Neural cell (in vitro differentiated cells): Measurements from ENCODE around the gene CD70. TPM values are rescaled to one million over a fixed set of nuclear protein-coding genes. Genes with fewer than 3 reads are reported as not detected.
"Not testable (repeated sequence)": the region's sequence is repeated elsewhere in the genome, so short reads cannot be mapped to it uniquely, and the experiment has no call there.

Source experiments
- H2AFZ ChIP-seq: fragments of 200-600, 300-800 bp; sonication (generic), shearing (Covaris generic); 2 replicates; pipeline ENCODE4 v1.6.0; 2014; ENCODE audit warnings: low read depth, mild to moderate bottlenecking, antibody characterized with exemption, low read length, moderate library complexity
- H3F3A ChIP-seq: fragments of 200-600 bp; shearing (Covaris generic); 2 replicates; pipeline ENCODE4 v1.6.1; 2016; ENCODE audit warnings: mild to moderate bottlenecking, moderate library complexity, mixed read lengths, antibody characterized with exemption, low read length; ENCODE audit not compliant: insufficient read depth, poor library complexity, severe bottlenecking
- H3K27ac ChIP-seq: fragments of 200-600, 300-800 bp; sonication (generic), shearing (Covaris generic); 2 replicates; pipeline ENCODE4 v1.5.1; 2014; ENCODE audit warnings: mild to moderate bottlenecking, low read length, moderate library complexity
- H3K27me3 ChIP-seq: fragments of 300-800, 200-600 bp; sonication (generic), shearing (Covaris generic); 2 replicates; pipeline ENCODE4 v1.6.0; 2014; ENCODE audit warnings: mild to moderate bottlenecking, low read depth, low read length, moderate library complexity; ENCODE audit not compliant: insufficient read depth
- H3K36me3 ChIP-seq: fragments of 300-800, 200-600 bp; sonication (generic), shearing (Covaris generic); 2 replicates; pipeline ENCODE4 v1.5.1; 2014; ENCODE audit warnings: mild to moderate bottlenecking, antibody characterized with exemption, low read length, moderate library complexity; ENCODE audit not compliant: insufficient read depth
- H3K4me2 ChIP-seq: fragments of 300-800, 200-600 bp; sonication (generic), shearing (Covaris generic); 2 replicates; pipeline ENCODE4 v1.6.0; 2014; ENCODE audit warnings: mild to moderate bottlenecking, low read length
- H3K4me3 ChIP-seq: fragments of 300-800, 200-600 bp; sonication (generic), shearing (Covaris generic); 2 replicates; pipeline ENCODE4 v1.5.1; 2014; ENCODE audit warnings: mild to moderate bottlenecking, low read length, moderate library complexity
- H3K79me2 ChIP-seq: fragments of 200-600 bp; shearing (Covaris generic); replicated peaks from 2 replicates; pipeline ENCODE4 v1.6.0; 2014; ENCODE audit warnings: mild to moderate bottlenecking, low read length, moderate library complexity; ENCODE audit not compliant: insufficient read depth
- H3K9ac ChIP-seq: fragments of 300-800, 200-600 bp; sonication (generic), shearing (Covaris generic); 2 replicates; pipeline ENCODE4 v1.6.1; 2016; ENCODE audit warnings: mild to moderate bottlenecking, low read length, mixed read lengths
- H3K9me2 ChIP-seq: fragments of 200-600 bp; shearing (Covaris generic); 2 replicates; pipeline ENCODE4 v1.6.1; 2016; ENCODE audit warnings: mild to moderate bottlenecking, low read length, mixed read lengths; ENCODE audit not compliant: insufficient read depth
- H3K9me3 ChIP-seq: fragments of 200-600, 300-800 bp; sonication (generic), shearing (Covaris generic); 2 replicates; pipeline ENCODE4 v1.6.1; 2016; ENCODE audit warnings: mild to moderate bottlenecking, mixed run types, low read length, moderate library complexity, mixed read lengths
- H4K20me1 ChIP-seq: fragments of 200-600 bp; shearing (Covaris generic); 2 replicates; pipeline ENCODE4 v1.6.1; 2016; ENCODE audit warnings: mild to moderate bottlenecking, mixed run types; ENCODE audit not compliant: insufficient read depth
- CTCF ChIP-seq: fragments of 450-650 bp; IDR thresholded peaks from 2 replicates; pipeline ENCODE4 v1.5.1; 2014; ENCODE audit warnings: antibody characterized with exemption, mild to moderate bottlenecking, moderate library complexity; ENCODE audit not compliant: poor library complexity, severe bottlenecking
- EP300 ChIP-seq: fragments of 450-650 bp; conservative IDR thresholded peaks from 2 replicates; pipeline ENCODE4 v1.6.1; 2014; ENCODE audit warnings: antibody characterized with exemption, mild to moderate bottlenecking, moderate library complexity; ENCODE audit not compliant: poor library complexity, severe bottlenecking
- EZH2 ChIP-seq: fragments of 200-600, 300-800 bp; shearing (Covaris generic), sonication (generic); IDR thresholded peaks from 2 replicates; pipeline ENCODE4 v1.6.1; 2014; ENCODE audit warnings: antibody characterized with exemption, low read length, borderline replicate concordance, mild to moderate bottlenecking; ENCODE audit not compliant: insufficient read depth, poor library complexity, severe bottlenecking
- MXI1 ChIP-seq: fragments of 450-650 bp; conservative IDR thresholded peaks from 2 replicates; pipeline ENCODE4 v1.6.1; 2014; ENCODE audit warnings: antibody characterized with exemption, mild to moderate bottlenecking; ENCODE audit not compliant: poor library complexity, severe bottlenecking
- POLR2AphosphoS5 ChIP-seq: IDR thresholded peaks from 2 replicates; pipeline ENCODE4 v1.6.1; 2012
- RAD21 ChIP-seq: fragments of 450-650 bp; conservative IDR thresholded peaks from 2 replicates; pipeline ENCODE4 v1.6.1; 2014; ENCODE audit warnings: antibody characterized with exemption, mild to moderate bottlenecking, moderate library complexity
- REST ChIP-seq: IDR thresholded peaks from 2 replicates; pipeline ENCODE4 v1.6.1; 2012; ENCODE audit warnings: borderline replicate concordance
- SMC3 ChIP-seq: fragments of 450-650 bp; conservative IDR thresholded peaks from 2 replicates; pipeline ENCODE4 v1.6.1; 2014; ENCODE audit warnings: antibody characterized with exemption, mild to moderate bottlenecking, moderate library complexity; ENCODE audit not compliant: poor library complexity
- TAF1 ChIP-seq: IDR thresholded peaks from 2 replicates; pipeline ENCODE4 v1.6.1; 2012; ENCODE audit warnings: low read depth
- polyA plus RNA-seq: library from polyadenylated mRNA; depleted of rRNA; stranded (reverse); fragments of >200 nt; gene quantifications from 2 replicates; pipeline ENCODE4 v1.2.3, GENCODE V29; 2014

CD70 gene
- polyA plus RNA-seq, 1 donor from 2014 or later, result not detected

- Histone ChIP-seq H3K4me2 (no peak overlapping the region), H3K79me2 (no peaks in the 10 kb centered on the region), H3K9me2 (no peaks in the 10 kb centered on the region), H3K4me3 (no peak overlapping the region), H3K27ac (no peak overlapping the region), H4K20me1 (no peaks in the 10 kb centered on the region), H3K27me3 (no peaks in the 10 kb centered on the region), H3K9me3 (no peaks in the 10 kb centered on the region), H3K9ac (no peak overlapping the region), H3K36me3 (no peaks in the 10 kb centered on the region), H2AFZ (no peak overlapping the region), H3F3A (no peaks in the 10 kb centered on the region)
- TF ChIP-seq POLR2AphosphoS5, result no peak
- no peak for TF ChIP-seq RAD21
- no peak for TF ChIP-seq SMC3
- TF ChIP-seq MXI1, result no peak
- TF ChIP-seq TAF1, result no peak
- no peak for TF ChIP-seq CTCF
- TF ChIP-seq EP300, result no peak
- no peak for TF ChIP-seq REST
- no peak for TF ChIP-seq EZH2
Measured at GRCh38 chr19:6551091-6551490, 39.9 kb downstream of the CD70 start.

GRCh38 chr19:6550679-6551078 is 40.3 kb downstream of the CD70 start:
- H3K79me2 ChIP-seq, H3K4me2 ChIP-seq, H3K27me3 ChIP-seq, H3K4me3 ChIP-seq, H3K9me2 ChIP-seq, H2AFZ ChIP-seq, H3K27ac ChIP-seq, H3F3A ChIP-seq, H4K20me1 ChIP-seq, H3K9me3 ChIP-seq, H3K36me3 ChIP-seq, H3K9ac ChIP-seq: not testable (repeated sequence)

GRCh38 chr19:6543866-6544347 is 47.0 kb downstream of the CD70 start:
- Histone ChIP-seq H3K4me3 (no peak overlapping the region), H3K9me3 (no peaks in the 10 kb centered on the region), H3K4me2 (no peak overlapping the region), H3K9me2 (no peaks in the 10 kb centered on the region), H3F3A (no peaks in the 10 kb centered on the region), H3K9ac (no peak overlapping the region), H4K20me1 (no peaks in the 10 kb centered on the region), H3K79me2 (no peaks in the 10 kb centered on the region), H3K27me3 (no peaks in the 10 kb centered on the region), H3K27ac (no peak overlapping the region), H3K36me3 (no peaks in the 10 kb centered on the region), H2AFZ (no peak overlapping the region)
- TF ChIP-seq SMC3, result no peak
- TF ChIP-seq POLR2AphosphoS5, result no peak
- TF ChIP-seq TAF1, result no peak
- TF ChIP-seq EP300, result no peak
- TF ChIP-seq REST, result no peak
- no peak for TF ChIP-seq MXI1
- TF ChIP-seq RAD21, result no peak
- no peak for TF ChIP-seq CTCF
- TF ChIP-seq EZH2, result no peak
